Subcutaneous adipose tissue (tissue), 4 donors: ENCODE results near the gene DYRK1A. TPM values are rescaled to one million over a fixed set of nuclear protein-coding genes. Genes with fewer than 3 reads are reported as not detected.

Experiments used
- total RNA-seq, 4 donors: library from RNA; depleted of rRNA; stranded (reverse); fragments of >200 nt; gene quantifications; one replicate each; pipeline ENCODE4 v1.1.0, GENCODE V29; 2016
- TF ChIP-seq, protein P1 (sequence below): fragments of 450-650 bp; IDR thresholded peaks from one replicate; pipeline ENCODE4 v1.5.1; 2016; ENCODE audit warnings: low read depth, mild to moderate bottlenecking, control low read depth, antibody characterized with exemption, moderate library complexity

DYRK1A gene
- total RNA-seq, 4 donors from 2014 or later: 52.4 to 77.2 (median 68.8) TPM

DNA sequence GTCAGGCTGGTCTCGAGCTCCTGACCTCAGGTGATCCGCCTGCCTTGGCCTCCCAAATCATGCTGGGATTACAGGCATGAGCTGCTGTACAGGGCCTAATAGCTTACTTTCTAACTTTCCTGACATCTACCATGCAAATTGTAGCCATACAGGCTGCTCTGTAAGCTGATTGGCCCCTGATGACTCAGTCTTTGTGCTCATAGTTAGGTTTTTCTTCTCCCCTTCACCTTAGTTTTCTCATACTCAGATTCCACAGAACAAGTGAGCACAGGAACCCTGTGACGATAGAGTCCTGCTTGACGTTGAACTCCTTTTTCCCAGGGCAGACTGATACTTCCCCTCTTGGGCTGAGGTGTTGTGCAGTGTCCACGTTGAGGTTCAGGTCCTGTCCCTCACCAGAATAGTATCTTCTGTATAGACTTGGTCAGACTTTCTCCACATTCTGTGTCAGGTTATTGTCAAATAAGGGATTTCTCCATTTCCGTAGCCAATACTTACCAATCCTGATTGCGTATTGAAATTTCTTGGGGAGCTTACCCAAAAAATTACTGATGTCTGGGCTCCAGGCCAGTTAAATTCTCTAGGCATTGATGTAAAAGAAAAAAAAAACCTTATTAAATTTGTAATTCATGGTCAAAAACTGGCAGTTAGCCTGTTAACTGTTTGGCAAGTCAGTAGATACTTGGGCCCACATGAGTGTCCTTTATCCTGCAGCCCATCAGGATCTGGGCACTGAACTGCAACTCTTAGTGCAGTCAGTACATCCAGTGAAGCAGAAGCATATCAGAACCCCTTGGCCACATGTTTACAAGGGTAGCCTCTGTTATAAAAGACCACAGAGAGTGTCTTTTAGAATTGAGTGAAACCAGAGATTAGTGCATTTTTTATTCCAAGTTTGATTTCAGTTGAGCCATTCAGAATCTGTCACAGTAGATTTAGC, 118.2 kb downstream of the DYRK1A start:
- TF ChIP-seq, protein P1, sequence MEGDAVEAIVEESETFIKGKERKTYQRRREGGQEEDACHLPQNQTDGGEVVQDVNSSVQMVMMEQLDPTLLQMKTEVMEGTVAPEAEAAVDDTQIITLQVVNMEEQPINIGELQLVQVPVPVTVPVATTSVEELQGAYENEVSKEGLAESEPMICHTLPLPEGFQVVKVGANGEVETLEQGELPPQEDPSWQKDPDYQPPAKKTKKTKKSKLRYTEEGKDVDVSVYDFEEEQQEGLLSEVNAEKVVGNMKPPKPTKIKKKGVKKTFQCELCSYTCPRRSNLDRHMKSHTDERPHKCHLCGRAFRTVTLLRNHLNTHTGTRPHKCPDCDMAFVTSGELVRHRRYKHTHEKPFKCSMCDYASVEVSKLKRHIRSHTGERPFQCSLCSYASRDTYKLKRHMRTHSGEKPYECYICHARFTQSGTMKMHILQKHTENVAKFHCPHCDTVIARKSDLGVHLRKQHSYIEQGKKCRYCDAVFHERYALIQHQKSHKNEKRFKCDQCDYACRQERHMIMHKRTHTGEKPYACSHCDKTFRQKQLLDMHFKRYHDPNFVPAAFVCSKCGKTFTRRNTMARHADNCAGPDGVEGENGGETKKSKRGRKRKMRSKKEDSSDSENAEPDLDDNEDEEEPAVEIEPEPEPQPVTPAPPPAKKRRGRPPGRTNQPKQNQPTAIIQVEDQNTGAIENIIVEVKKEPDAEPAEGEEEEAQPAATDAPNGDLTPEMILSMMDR: no peak

DNA sequence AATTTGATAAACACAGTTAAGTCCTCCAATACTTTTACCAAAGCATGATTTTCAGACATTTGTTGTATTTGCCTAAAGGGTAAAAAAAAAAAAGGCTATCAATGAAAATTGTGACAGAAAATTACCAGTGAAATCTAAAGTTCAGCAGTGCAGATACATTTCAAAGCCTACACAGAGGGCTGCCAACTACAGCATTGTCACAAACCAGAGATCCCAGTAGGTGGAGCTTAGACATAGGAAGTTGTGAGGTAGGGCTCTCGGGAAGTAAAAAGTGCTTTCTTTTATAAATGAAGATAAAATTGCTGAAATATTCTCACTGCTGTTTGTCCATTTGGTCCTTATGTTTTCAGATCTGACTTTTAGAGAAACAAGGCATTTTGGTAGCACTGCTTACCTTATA, 123.0 kb downstream of the DYRK1A start:
- TF ChIP-seq, protein P1: no peak

DNA sequence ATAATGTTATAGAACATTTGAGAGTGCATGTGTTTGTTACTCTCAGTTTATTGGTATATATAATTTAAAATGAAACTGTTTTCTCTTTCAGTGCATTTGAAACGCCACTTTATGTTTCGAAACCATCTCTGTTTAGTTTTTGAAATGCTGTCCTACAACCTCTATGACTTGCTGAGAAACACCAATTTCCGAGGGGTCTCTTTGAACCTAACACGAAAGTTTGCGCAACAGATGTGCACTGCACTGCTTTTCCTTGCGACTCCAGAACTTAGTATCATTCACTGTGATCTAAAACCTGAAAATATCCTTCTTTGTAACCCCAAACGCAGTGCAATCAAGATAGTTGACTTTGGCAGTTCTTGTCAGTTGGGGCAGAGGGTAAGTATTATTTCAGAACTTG, 123.5 kb downstream of the DYRK1A start:
- TF ChIP-seq, protein P1: no peak

DNA sequence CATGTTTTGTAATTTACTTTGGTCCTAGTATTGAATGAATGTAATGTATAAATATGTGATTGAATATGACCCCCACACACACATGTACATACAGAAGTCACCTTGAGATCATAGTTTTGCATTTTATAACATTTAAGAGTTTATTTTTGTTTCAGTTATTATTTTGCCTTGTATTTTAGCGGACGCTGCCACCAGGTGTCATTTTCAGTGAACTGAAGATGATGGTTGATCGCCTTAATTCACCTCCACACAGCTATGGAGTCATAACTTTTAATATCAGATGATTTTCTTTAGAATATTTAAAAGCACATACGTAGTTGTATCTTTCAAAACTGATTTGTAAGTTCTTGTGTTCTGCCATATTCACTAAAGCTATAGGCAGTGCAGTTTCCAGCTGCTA, 130.4 kb downstream of the DYRK1A start:
- TF ChIP-seq, protein P1: no peak

DNA sequence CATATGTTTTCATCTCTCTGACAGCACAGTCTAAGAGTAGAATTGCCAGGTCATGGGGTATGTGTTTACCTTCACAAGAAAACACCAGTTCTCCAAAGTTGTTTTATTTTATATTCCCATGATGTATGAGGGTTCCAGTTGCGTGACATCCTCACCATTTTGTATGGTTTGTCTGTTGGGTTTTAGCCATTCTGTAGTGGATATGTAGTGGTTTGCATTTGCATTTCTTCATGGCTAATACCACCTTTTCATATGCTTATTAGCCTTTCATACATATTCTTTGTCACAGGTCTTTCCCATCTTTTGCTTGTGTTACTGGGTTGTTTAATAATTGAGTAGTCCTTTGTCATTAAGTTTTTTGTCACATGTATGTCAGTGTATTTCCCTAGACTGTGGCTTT, 132.1 kb downstream of the DYRK1A start:
- TF ChIP-seq, protein P1: no peak

GRCh38 chr21:37502947-37503346, 136.4 kb downstream of the DYRK1A start:
- TF ChIP-seq, protein P1: no peak

GRCh38 chr21:37503848-37504467, 137.4 kb downstream of the DYRK1A start:
- TF ChIP-seq, protein P1: no peak
